HG03095 (cell line): ENCODE results near the gene CLRN1.

ENCODE experiments used
- ATAC-seq: cut with Tn5 transposase; IDR thresholded peaks from one replicate; pipeline ENCODE4 v1.9.1; 2021; ENCODE audit warnings: moderate library complexity; ENCODE audit not compliant: unreplicated experiment

The CLRN1 gene

DNA sequence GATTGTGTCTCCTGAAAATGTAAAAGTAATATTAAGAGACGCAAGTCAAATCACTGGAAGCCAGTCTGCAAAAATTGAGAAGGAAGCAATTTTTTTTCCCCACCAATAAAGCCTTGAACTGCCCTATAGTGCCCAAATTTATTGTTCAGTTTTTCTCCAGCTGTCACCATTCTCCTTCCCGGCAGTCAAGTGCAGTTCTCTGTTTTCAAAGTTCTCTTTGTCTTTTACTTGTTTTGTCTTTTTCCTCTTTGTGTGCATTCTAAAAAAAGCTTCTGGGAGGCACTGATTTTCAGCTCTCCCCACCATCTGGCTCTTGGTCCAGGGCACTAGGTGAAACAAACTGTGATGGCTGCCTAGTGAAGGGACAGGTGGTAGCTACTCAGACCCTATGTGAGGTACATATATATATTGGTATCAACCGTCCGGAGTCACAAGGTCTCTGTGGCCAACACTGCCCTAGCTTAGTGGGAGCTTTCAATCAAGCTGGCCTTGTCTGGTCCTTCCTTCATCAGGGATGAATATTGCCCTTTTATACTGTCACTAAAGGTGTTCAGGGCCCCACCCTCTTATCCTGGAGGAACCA lies 6.1 kb upstream of the CLRN1 start:
- no peak for ATAC-seq

DNA sequence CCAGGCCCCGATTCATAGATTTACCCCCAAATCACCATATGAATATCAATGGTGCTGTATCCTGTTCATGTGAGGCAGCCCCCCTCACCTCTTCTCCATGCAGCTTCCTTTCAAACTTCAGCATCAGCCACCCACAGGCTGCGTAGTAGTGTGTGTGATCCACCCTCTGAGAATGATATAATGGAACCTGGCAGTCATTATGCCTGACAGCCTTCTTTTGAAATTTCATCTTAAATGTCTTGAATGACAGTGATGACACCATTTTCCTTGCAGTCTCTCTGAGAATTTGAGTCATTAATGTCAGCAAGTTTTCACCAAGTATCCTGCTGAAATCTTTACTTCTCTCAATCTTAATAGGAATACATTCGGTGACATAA lies 3.5 kb upstream of the CLRN1 start:
- ATAC-seq, result no peak

DNA sequence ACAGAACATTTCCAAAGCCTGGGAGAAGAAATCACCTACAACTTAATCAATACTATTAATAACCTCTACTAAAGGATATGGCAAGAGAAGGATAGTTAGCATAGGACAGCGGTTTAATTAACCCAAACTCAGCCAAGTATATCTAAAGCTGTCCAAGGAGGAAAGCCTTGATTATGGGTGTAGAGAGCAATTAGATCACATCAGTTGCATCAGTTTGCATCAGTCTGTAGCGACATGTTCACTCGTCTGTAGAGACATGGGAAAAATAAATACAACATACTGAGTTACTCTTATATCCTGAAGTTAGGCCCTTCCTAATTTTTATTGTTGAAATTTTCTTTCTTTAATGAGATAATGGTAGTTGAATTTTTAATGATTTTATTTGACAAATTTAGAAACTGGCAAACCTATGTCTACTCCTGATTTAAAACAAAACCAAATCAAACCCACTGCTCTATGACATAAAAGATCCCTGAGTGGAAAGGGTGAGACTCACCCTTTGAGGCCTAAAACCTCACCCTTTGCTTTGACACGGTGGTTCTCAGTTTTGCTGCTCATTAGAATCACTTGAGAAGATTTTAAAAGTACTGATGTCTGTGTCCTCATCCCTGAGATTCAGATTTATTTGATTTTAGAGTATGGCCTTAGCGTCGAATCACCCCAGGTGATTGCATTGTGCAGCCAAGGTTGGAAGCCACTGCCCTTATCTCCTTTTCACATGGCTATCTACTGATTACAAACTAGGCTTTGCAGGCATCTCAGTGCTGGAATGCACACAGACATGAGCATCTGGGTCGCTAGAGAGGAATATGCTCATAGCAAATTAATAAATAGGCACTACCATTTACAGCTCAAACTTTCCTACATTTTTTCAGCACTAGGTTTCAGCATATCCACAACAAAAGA lies 2.8 kb upstream of the CLRN1 start:
- ATAC-seq, result no peak

DNA sequence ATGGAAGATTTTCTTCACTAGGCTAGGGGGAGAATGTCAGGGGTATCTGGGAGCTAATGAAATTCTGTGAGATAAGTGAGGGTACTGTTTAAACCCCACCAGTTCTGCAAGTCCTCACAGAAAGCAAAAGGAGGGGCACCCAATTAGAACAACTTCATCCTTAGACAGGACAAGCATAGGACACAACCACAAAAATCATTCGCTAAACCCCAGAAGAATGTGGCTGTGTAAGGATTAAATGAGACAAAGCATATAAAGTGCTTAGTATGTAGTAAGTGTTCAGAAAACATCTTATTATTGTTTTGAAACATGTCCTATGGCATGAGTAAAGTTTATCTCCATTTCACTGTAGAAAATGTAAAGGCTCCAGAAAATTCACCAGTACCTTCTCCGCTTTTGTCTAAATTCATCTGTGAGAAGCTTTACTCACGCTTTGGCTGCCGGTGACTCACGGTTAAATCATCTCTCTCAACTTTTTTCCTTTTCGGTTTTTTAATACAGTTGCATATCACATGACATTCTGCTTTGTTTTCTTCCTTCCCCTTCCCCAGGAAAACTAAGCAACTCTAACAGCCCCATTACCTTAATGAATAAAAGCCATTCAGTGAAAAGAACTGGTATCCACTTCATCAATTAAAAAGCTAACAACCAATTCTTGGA lies 1.7 kb downstream of the CLRN1 start:
- no peak for ATAC-seq

GRCh38 chr3:150968341-150969035 lies 4.0 kb downstream of the CLRN1 start:
- ATAC-seq, result no peak

- no peak for ATAC-seq
Observed at GRCh38 chr3:150965436-150965835, 7.1 kb downstream of the CLRN1 start.

- ATAC-seq, result no peak
Observed at GRCh38 chr3:150961949-150962348, 10.6 kb downstream of the CLRN1 start.

- no peak for ATAC-seq
Observed at GRCh38 chr3:150960708-150961684, 11.5 kb downstream of the CLRN1 start.

DNA sequence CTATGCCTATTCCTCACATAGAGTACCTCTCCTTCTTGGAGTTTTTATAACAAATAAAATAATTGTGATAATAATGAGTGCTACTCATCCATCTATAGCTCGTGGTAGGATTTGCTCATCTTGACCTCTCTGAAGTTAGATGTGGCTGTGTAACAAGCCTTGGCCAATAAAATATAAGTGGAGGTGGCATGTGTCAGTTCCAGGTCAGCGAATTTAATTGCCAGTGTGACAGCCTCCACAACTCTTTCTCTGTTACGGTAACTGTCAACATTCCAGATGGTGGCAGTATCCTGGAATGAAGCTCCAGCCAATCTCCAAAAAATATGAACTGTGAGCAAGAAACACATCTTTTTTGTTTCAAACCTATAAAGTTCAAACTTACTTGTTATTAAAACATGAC lies 13.8 kb downstream of the CLRN1 start:
- no peak for ATAC-seq

DNA sequence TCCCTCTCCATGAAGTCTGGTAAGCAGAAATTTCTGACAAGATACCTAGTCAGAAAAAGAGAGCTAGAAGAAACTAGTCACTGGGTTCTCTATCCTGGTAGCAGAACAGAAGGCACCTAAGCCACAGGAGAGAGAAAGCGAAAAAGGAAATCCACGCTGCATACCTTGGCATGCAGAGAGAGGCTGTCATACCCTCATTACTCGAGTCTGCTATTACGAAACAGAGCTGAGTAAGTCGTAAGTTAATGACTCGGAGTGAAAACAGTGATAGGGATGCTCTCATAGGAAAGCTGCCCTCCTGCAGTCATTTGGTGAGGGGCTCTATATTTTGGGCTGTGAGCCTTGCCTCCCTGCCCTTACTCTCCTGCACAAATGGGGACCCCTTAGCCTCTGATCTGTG lies 16.2 kb downstream of the CLRN1 start:
- ATAC-seq, result no peak

DNA sequence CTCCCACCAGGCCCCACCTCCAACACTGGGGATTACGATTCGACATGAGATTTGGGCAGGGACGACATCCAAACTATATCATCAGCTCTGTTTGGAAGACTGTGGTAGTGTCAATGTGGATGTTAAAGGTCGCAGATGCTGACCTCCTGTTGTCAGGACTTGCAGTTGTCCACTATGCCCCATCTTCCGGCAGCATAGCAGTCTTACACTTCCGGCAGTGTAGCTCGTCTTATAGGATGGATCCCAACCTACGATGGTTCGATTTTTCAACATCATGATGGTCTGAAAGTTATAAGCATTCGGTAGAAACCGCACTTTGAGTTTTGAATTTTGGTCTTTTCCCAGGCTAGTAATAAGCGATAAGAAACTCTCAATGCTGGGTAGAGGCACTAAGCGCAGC lies 20.6 kb downstream of the CLRN1 start:
- ATAC-seq, result no peak

DNA sequence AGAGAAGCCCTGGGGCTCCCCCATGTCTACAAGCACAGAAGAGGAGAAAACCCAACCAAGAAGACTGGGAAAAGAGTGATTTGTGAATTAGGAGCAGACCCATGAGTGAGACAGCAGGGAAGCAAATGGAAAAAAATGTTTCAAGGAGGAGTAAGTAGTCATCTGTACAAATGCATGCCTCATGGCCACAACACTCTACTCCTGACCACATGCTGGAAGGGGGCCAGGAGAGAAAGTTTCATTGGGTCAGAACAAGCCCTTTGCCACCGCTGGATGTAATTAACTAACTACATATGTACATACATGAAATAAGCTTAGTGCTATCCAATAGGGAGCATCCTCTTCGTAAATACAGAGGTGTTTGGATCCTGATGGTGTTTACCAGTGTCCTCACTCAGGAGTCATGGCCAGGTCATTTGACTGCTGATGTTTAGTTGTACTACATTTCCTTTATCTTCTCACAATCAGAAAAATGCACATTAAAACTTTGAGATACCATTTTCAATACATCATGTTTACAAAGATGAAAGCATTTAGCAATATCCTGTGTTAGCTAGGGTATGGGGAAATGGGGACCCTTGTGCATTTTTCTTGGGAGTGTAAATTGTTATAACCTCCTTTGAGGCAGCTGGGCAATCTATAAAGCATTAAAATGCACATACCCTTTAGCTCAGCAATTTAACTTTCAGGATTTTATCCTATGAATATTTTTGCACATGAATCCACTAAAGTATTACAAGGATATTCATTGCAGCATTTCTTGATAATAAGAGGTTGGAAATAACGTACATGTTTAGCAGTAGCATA lies 27.1 kb downstream of the CLRN1 start:
- ATAC-seq, result no peak

DNA sequence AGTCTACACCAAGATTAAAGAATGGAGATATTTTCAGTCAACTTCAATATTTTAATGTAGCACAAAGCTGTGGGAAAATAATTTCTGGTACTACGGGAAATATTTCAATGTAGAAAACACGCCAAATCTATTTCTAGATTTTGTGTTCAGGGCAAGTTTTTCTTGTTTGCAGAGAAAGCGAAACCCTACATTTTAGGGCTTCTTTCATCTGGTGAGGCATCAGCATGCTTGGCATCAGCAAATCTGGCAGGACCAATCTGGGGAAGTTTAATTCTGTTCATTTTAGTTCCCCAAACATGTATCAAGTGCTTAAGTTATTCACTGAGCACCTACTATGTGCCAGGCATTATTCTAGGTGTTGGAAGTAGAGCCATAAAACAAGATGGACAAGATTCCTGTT lies 30.3 kb downstream of the CLRN1 start:
- ATAC-seq, result no peak

DNA sequence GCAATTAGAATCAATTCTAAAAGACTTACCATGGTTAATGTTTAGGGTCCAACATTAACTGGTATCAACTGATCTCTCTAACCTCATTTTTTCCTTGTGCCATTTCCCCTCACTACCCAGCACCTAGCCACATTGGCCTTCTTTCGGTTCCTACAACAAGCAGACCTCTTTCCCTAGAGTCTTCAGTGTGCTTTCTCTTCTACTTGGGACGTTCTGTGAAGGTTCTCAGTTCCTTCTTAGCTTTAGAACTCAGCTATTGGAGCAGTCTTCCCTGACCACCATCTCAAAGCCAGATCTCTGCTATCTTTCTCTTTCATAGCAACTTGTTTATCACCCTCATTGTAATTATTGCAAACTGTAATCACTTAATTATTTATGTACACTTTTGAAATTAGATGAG lies 35.8 kb downstream of the CLRN1 start:
- no peak for ATAC-seq

GRCh38 chr3:150933473-150933995 lies 39.0 kb downstream of the CLRN1 start:
- ATAC-seq, result no peak

- no peak for ATAC-seq
Observed at GRCh38 chr3:150931745-150932144, 40.8 kb downstream of the CLRN1 start.

DNA sequence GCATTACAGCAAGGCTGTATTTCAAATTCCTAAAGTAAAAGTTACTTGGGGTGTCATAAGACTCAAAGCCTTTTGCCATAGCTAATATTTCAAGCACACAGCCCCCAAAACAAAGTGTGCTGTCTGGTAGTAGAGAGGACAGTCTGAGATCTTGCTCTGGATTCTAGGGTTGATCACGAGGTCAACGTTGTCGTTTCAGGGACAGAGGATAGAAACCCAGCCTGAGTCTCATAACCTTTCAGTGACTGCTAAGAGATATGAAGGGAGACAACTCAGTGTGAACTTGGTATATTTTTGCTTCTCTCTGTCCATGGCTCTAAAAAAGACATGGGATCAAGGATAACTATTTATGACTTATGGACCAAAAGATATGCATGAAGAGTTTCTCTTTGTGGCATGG lies 41.7 kb downstream of the CLRN1 start:
- ATAC-seq, result no peak

GRCh38 chr3:150928234-150928633 lies 44.3 kb downstream of the CLRN1 start:
- ATAC-seq, result no peak

- ATAC-seq, result no peak
Observed at GRCh38 chr3:150926328-150926727, 46.2 kb downstream of the CLRN1 start.
